Measurements from ENCODE around the gene BTG2. TPM values are rescaled to one million over a fixed set of nuclear protein-coding genes. Genes with fewer than 3 reads are reported as not detected.

The BTG2 gene
- total and polyA plus RNA-seq, 2 experiments from 2014 or later: 197 to 274 TPM

- Histone ChIP-seq H3K9me3 (ENCODE audit: low read depth) (no peaks in the 10 kb centered on the region), H3K27ac (peak overlapping the region; percentile 56), H3K79me2 (no peaks in the 10 kb centered on the region), H3K4me2 (no peak overlapping the region), H3K27me3 (no peaks in the 10 kb centered on the region), H3K4me1 (ENCODE audit: insufficient read depth) (peaks cover 9% of the 10 kb centered on the region), H2AFZ (no peak overlapping the region), H3K4me3 (no peak overlapping the region), H4K20me1 (ENCODE audit: insufficient read depth, poor library complexity, severe bottlenecking) (no peaks in the 10 kb centered on the region), H3K9me2 (replicated peaks; ENCODE audit: insufficient read depth) (no peaks in the 10 kb centered on the region), H3K36me3 (replicated peaks; ENCODE audit: insufficient read depth, low read depth) (no peaks in the 10 kb centered on the region)
- TF ChIP-seq, protein P1, sequence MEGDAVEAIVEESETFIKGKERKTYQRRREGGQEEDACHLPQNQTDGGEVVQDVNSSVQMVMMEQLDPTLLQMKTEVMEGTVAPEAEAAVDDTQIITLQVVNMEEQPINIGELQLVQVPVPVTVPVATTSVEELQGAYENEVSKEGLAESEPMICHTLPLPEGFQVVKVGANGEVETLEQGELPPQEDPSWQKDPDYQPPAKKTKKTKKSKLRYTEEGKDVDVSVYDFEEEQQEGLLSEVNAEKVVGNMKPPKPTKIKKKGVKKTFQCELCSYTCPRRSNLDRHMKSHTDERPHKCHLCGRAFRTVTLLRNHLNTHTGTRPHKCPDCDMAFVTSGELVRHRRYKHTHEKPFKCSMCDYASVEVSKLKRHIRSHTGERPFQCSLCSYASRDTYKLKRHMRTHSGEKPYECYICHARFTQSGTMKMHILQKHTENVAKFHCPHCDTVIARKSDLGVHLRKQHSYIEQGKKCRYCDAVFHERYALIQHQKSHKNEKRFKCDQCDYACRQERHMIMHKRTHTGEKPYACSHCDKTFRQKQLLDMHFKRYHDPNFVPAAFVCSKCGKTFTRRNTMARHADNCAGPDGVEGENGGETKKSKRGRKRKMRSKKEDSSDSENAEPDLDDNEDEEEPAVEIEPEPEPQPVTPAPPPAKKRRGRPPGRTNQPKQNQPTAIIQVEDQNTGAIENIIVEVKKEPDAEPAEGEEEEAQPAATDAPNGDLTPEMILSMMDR (IDR thresholded peaks at IDR 0.05; ENCODE audit: poor library complexity): peak; percentile 88
- no peak for TF ChIP-seq EZH2phosphoT487 (IDR thresholded peaks at IDR 0.05; ENCODE audit: low read depth, severe bottlenecking, unreplicated experiment)
- peak; percentile 90 for DNase-seq (ENCODE audit: low spot score)
- WGBS (ENCODE audit: low lambda C conversion rate, missing lambda C conversion rate): 30% methylated on average over 5 of the region's 5 CpGs
Observed at GRCh38 chr1:203268901-203269653, 36.2 kb upstream of the BTG2 start.

- Histone ChIP-seq H3K4me1 (ENCODE audit: insufficient read depth) (peaks cover 10% of the 10 kb centered on the region), H2AFZ (no peak overlapping the region), H3K27me3 (no peaks in the 10 kb centered on the region), H4K20me1 (ENCODE audit: insufficient read depth, poor library complexity, severe bottlenecking) (no peaks in the 10 kb centered on the region), H3K4me3 (no peak overlapping the region), H3K9me2 (replicated peaks; ENCODE audit: insufficient read depth) (no peaks in the 10 kb centered on the region), H3K36me3 (replicated peaks; ENCODE audit: insufficient read depth, low read depth) (no peaks in the 10 kb centered on the region), H3K4me2 (no peak overlapping the region), H3K9me3 (ENCODE audit: low read depth) (no peaks in the 10 kb centered on the region), H3K79me2 (no peaks in the 10 kb centered on the region), H3K27ac (no peak overlapping the region)
- WGBS (ENCODE audit: low lambda C conversion rate, missing lambda C conversion rate): 73% methylated on average over 5 of the region's 5 CpGs
- DNase-seq (ENCODE audit: low spot score): no peak
- no peak for TF ChIP-seq EZH2phosphoT487 (IDR thresholded peaks at IDR 0.05; ENCODE audit: low read depth, severe bottlenecking, unreplicated experiment)
- TF ChIP-seq, protein P1 (IDR thresholded peaks at IDR 0.05; ENCODE audit: poor library complexity): no peak
- no peak for TF ChIP-seq EZH2 (IDR thresholded peaks at IDR 0.05; ENCODE audit: borderline replicate concordance)
Observed at GRCh38 chr1:203269654-203270020, 35.7 kb upstream of the BTG2 start.

- H3K79me2 ChIP-seq: no peaks in the 10 kb centered on the region
- H3K9me2 ChIP-seq (replicated peaks; ENCODE audit: insufficient read depth): no peaks in the 10 kb centered on the region
- H3K9me3 ChIP-seq (ENCODE audit: low read depth): no peaks in the 10 kb centered on the region
- no peaks in the 10 kb centered on the region for H4K20me1 ChIP-seq (ENCODE audit: insufficient read depth, poor library complexity, severe bottlenecking)
- H3K4me2 ChIP-seq: no peak overlapping the region
- H3K36me3 ChIP-seq (replicated peaks; ENCODE audit: insufficient read depth, low read depth): no peaks in the 10 kb centered on the region
- no peak overlapping the region for H3K4me3 ChIP-seq
- no peaks in the 10 kb centered on the region for H3K27me3 ChIP-seq
- TF ChIP-seq EZH2 (IDR thresholded peaks at IDR 0.05; ENCODE audit: borderline replicate concordance) (no peak), EZH2phosphoT487 (IDR thresholded peaks at IDR 0.05; ENCODE audit: low read depth, severe bottlenecking, unreplicated experiment) (no peak)
- TF ChIP-seq, protein P1 (IDR thresholded peaks at IDR 0.05; ENCODE audit: poor library complexity): no peak
- WGBS (ENCODE audit: low lambda C conversion rate, missing lambda C conversion rate): 90% methylated on average over 4 of the region's 4 CpGs
- DNase-seq (ENCODE audit: low spot score): no peak
- H3K27ac ChIP-seq: no peak overlapping the region
- peak overlapping the region; percentile 9 for H2AFZ ChIP-seq
- H3K4me1 ChIP-seq (ENCODE audit: insufficient read depth): peaks cover 10% of the 10 kb centered on the region
Observed at GRCh38 chr1:203270448-203270847, 34.9 kb upstream of the BTG2 start.
